GM18508 (cell line): ENCODE data around the gene HPCA.

ENCODE experiments used
- ATAC-seq: cut with Tn5 transposase; IDR thresholded peaks from one replicate; pipeline ENCODE4 v1.9.1; 2021; ENCODE audit warnings: moderate number of reproducible peaks; ENCODE audit not compliant: insufficient read depth, unreplicated experiment

HPCA gene

GRCh38 chr1:32870615-32871363, 15.5 kb upstream of the HPCA start, which contains the start of gene FNDC5:
TSS of gene FNDC5 (minus strand) at chr1:32870912.
- ATAC-seq: no peak

- ATAC-seq: no peak
Observed at GRCh38 chr1:32871364-32872191, 14.7 kb upstream of the HPCA start.

- no peak for ATAC-seq
Observed at GRCh38 chr1:32872192-32872460, 14.2 kb upstream of the HPCA start.

- no peak for ATAC-seq
Observed at GRCh38 chr1:32873484-32873883, 12.8 kb upstream of the HPCA start.

- ATAC-seq: no peak
Observed at GRCh38 chr1:32874860-32875752, 11.2 kb upstream of the HPCA start.

- no peak for ATAC-seq
Observed at GRCh38 chr1:32876341-32877210, 9.7 kb upstream of the HPCA start.

- no peak for ATAC-seq
Observed at GRCh38 chr1:32877211-32878110, 8.8 kb upstream of the HPCA start.

- no peak for ATAC-seq
Observed at GRCh38 chr1:32878183-32878582, 8.1 kb upstream of the HPCA start.

- no peak for ATAC-seq
Observed at GRCh38 chr1:32878637-32879041, 7.7 kb upstream of the HPCA start.

GRCh38 chr1:32881291-32881690, 5.0 kb upstream of the HPCA start:
- ATAC-seq: no peak

GRCh38 chr1:32881871-32882850, 4.1 kb upstream of the HPCA start:
- no peak for ATAC-seq

GRCh38 chr1:32883338-32884031, 2.8 kb upstream of the HPCA start:
- no peak for ATAC-seq

GRCh38 chr1:32884032-32884372, 2.3 kb upstream of the HPCA start:
- no peak for ATAC-seq

- ATAC-seq: no peak
Observed at GRCh38 chr1:32884726-32885125, 1.6 kb upstream of the HPCA start.

- no peak for ATAC-seq
Observed at GRCh38 chr1:32885676-32886003, 651 bp upstream of the HPCA start.

GRCh38 chr1:32886828-32887414, 630 bp downstream of the HPCA start:
- no peak for ATAC-seq

GRCh38 chr1:32887623-32888022, 1.3 kb downstream of the HPCA start:
- ATAC-seq: no peak
